PC-9 (cell line): ENCODE results near the gene KCNS1.

ENCODE experiments used
- EZH2 ChIP-seq: fragments of 200-600 bp; sonication (generic); IDR thresholded peaks from 2 replicates; pipeline ENCODE4 v1.8.0; 2017; ENCODE audit warnings: antibody characterized with exemption, low read depth
- TF ChIP-seq, protein P1 (sequence below): fragments of 200-600 bp; sonication (generic); conservative IDR thresholded peaks from 2 replicates; pipeline ENCODE4 v1.6.1; 2017; ENCODE audit warnings: mixed run types, antibody characterized with exemption, mild to moderate bottlenecking, moderate library complexity

DNA sequence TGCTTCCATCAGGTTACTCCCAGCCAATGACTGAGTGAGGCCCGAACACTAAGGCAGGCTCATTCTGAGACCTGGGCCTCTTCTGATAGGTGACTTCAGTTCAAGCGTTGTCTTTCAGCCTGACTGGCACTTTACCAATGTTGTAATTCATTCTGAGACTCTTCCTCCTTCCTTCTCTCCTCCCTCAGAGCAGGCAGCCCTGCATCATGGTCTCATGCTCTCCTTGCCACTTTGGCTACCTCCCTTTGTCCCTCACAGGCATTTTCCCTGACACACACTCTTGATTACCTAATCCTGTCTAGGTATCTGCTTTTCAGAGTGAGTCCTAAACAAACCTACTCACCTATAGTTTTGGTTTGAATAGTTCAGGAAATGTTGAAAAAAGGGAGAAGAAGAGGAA, 36.0 kb upstream of the KCNS1 start:
- no peak for TF ChIP-seq EZH2
- TF ChIP-seq, protein P1, sequence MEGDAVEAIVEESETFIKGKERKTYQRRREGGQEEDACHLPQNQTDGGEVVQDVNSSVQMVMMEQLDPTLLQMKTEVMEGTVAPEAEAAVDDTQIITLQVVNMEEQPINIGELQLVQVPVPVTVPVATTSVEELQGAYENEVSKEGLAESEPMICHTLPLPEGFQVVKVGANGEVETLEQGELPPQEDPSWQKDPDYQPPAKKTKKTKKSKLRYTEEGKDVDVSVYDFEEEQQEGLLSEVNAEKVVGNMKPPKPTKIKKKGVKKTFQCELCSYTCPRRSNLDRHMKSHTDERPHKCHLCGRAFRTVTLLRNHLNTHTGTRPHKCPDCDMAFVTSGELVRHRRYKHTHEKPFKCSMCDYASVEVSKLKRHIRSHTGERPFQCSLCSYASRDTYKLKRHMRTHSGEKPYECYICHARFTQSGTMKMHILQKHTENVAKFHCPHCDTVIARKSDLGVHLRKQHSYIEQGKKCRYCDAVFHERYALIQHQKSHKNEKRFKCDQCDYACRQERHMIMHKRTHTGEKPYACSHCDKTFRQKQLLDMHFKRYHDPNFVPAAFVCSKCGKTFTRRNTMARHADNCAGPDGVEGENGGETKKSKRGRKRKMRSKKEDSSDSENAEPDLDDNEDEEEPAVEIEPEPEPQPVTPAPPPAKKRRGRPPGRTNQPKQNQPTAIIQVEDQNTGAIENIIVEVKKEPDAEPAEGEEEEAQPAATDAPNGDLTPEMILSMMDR, result no peak
